GM12878 (cell line): ENCODE measurements around the gene MPZL1.

Source experiments
- BRCA1 ChIP-seq: IDR thresholded peaks from 2 replicates; pipeline ENCODE4 v1.6.1; 2011; ENCODE audit warnings: low read depth, low read length, improper control_type of control experiment
- JUND ChIP-seq: IDR thresholded peaks from 2 replicates; pipeline ENCODE4 v1.6.1; 2012; ENCODE audit warnings: low read depth, mild to moderate bottlenecking, low read length, improper control_type of control experiment, moderate library complexity
- POLR2A ChIP-seq: IDR thresholded peaks from 2 replicates; pipeline ENCODE4 v1.6.1; 2011; ENCODE audit warnings: low read depth, mild to moderate bottlenecking, low read length

GRCh38 chr1:167690053-167690452 lies 31.7 kb upstream of the MPZL1 start:
- TF ChIP-seq POLR2A, result no peak
- no peak for TF ChIP-seq JUND
- no peak for TF ChIP-seq BRCA1
